Liver (tissue), 9 donors: Measurements from ENCODE around the gene CRHR1. TPM values are rescaled to one million over a fixed set of nuclear protein-coding genes. Genes with fewer than 3 reads are reported as not detected.

ENCODE experiments used
- DNase-seq: peaks from one replicate; pipeline ENCODE4 v3.0.0-alpha.2; 2017; ENCODE audit warnings: low spot score
- H3K27ac ChIP-seq, 2 donors: one replicate each; pipeline ENCODE4 v1.7.0; 2013; ENCODE audit warnings: inconsistent platforms in 2 of 2, low read length in 2 of 2, control low read depth in 1 of 2, low read depth in 1 of 2, mild to moderate bottlenecking in 1 of 2
- H3K27me3 ChIP-seq, 4 donors: one replicate each; pipeline versions ENCODE4 v1.6.1 to v1.7.0; 2013; ENCODE audit warnings: low read length in 3 of 4, inconsistent platforms in 1 of 4, mild to moderate bottlenecking in 1 of 4, moderate library complexity in 1 of 4; ENCODE audit not compliant: control insufficient read depth in 4 of 4, insufficient read depth in 4 of 4
- H3K36me3 ChIP-seq, 4 donors: one replicate each; pipeline versions ENCODE4 v1.6.1 to v1.7.0; 2013; ENCODE audit warnings: low read length in 3 of 4, mild to moderate bottlenecking in 3 of 4, low read depth in 1 of 4, moderate library complexity in 1 of 4; ENCODE audit not compliant: control insufficient read depth in 4 of 4, insufficient read depth in 3 of 4
- H3K4me1 ChIP-seq, 4 donors: one replicate each; pipeline versions ENCODE4 v1.6.1 to v1.7.0; 2013; ENCODE audit warnings: low read length in 3 of 4, mild to moderate bottlenecking in 3 of 4, moderate library complexity in 1 of 4; ENCODE audit not compliant: control insufficient read depth in 4 of 4, insufficient read depth in 4 of 4
- H3K4me3 ChIP-seq, 3 donors: one replicate each; pipeline versions ENCODE4 v1.6.1 to v1.7.0; 2013; ENCODE audit warnings: low read length in 3 of 3, control low read depth in 1 of 3, low read depth in 1 of 3, mild to moderate bottlenecking in 1 of 3
- H3K9ac ChIP-seq, 2 donors: one replicate each; pipeline ENCODE4 v1.7.0; 2013; ENCODE audit warnings: low read length in 2 of 2, mild to moderate bottlenecking in 2 of 2, moderate library complexity in 2 of 2, control low read depth in 1 of 2, low read depth in 1 of 2
- H3K9me3 ChIP-seq, 4 donors: one replicate each; pipeline versions ENCODE4 v1.6.1 to v1.7.0; 2013; ENCODE audit warnings: low read length in 3 of 4; ENCODE audit not compliant: control insufficient read depth in 4 of 4
- EGR1 ChIP-seq, 2 donors: IDR thresholded peaks; 2 replicates each; pipeline ENCODE4 v1.6.1; 2016 to 2018; ENCODE audit warnings: antibody characterized with exemption in 2 of 2, low read depth in 2 of 2
- FOXA1 ChIP-seq: IDR thresholded peaks from 2 replicates; pipeline ENCODE4 v1.6.1; 2016; ENCODE audit warnings: antibody characterized with exemption
- FOXA2 ChIP-seq: IDR thresholded peaks from 2 replicates; pipeline ENCODE4 v1.6.1; 2016; ENCODE audit warnings: antibody characterized with exemption
- GABPA ChIP-seq, 2 donors: IDR thresholded peaks in 1 of 2; conservative IDR thresholded peaks in 1 of 2; 2 replicates each; pipeline ENCODE4 v1.6.1; 2016; ENCODE audit warnings: antibody characterized with exemption in 2 of 2, mild to moderate bottlenecking in 1 of 2, moderate library complexity in 1 of 2
- JUND ChIP-seq, 2 donors: IDR thresholded peaks; 2 replicates each; pipeline ENCODE4 v1.6.1; 2016; ENCODE audit warnings: antibody characterized with exemption in 2 of 2
- RAD21 ChIP-seq, 2 donors: IDR thresholded peaks; 2 replicates each; pipeline ENCODE4 v1.6.1; 2016; ENCODE audit warnings: antibody characterized with exemption in 2 of 2, mild to moderate bottlenecking in 2 of 2
- SP1 ChIP-seq: IDR thresholded peaks from 2 replicates; pipeline ENCODE4 v1.6.1; 2018; ENCODE audit warnings: antibody characterized with exemption, mild to moderate bottlenecking
- YY1 ChIP-seq: IDR thresholded peaks from 2 replicates; pipeline ENCODE4 v1.6.1; 2016; ENCODE audit warnings: antibody characterized with exemption, mild to moderate bottlenecking
- WGBS: extraction: QIAGEN DNeasy Blood & Tissue Kit; methylation state at CpG from one replicate; pipeline ENCODE4 v1.1.7; 2013; 5-methylcytosine and 5-hydroxymethylcytosine counted together
- polyA plus RNA-seq, 2 donors: library from polyadenylated mRNA; stranded (reverse) in 1 of 2; unstranded in 1 of 2; fragments of 200-250 nt in 1 of 2; fragments of >200 nt in 1 of 2; fragmentation: Nextera tagmentation in 1 of 2; extraction: Ambion mirVana in 1 of 2; gene quantifications; one replicate each; pipeline versions ENCODE4 v1.2.1 to v1.2.3, GENCODE V29; 2013 to 2015
- total RNA-seq, 2 donors: library from RNA; depleted of rRNA; stranded (reverse); fragments of >200 nt; gene quantifications; one replicate each; pipeline ENCODE4 v1.2.3, GENCODE V29; 2014
- TF ChIP-seq, protein P1 (sequence below): IDR thresholded peaks from 2 replicates; pipeline ENCODE4 v1.6.1; 2016; ENCODE audit warnings: antibody characterized with exemption, mild to moderate bottlenecking
- TF ChIP-seq, protein P2 (sequence below): IDR thresholded peaks from 2 replicates; pipeline ENCODE4 v1.6.1; 2016; ENCODE audit warnings: antibody characterized with exemption
- TF ChIP-seq, protein P3 (sequence below): IDR thresholded peaks from 2 replicates; pipeline ENCODE4 v1.6.1; 2016; ENCODE audit warnings: antibody characterized with exemption
- donor health status: healthy.
- donor health status: healthy.
- donor health status: healthy.
- donor health status: healthy.
- donor health status: healthy.

CRHR1 gene
- total and polyA plus RNA-seq, 4 donors: not detected

DNA sequence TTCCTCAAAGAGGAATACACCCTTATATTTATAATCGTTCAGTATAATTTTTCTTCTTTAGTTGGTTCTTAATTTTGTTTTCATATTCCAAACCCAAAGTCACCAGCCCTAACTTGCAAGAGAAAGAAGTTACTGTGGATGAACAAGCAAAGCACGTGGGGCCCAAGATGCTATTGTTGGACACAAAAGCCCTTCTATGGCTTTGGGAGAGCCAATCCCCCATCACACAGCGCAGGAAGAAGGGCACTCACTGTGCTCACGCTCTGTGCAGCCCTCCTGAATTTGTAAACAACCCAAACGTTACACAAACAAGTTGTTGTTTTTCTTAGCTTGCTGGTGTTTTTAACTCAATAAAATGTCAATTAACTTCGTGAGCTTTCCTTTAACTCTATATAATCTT is 83.1 kb downstream of the CRHR1 start (continued):
- TF ChIP-seq, protein P1, sequence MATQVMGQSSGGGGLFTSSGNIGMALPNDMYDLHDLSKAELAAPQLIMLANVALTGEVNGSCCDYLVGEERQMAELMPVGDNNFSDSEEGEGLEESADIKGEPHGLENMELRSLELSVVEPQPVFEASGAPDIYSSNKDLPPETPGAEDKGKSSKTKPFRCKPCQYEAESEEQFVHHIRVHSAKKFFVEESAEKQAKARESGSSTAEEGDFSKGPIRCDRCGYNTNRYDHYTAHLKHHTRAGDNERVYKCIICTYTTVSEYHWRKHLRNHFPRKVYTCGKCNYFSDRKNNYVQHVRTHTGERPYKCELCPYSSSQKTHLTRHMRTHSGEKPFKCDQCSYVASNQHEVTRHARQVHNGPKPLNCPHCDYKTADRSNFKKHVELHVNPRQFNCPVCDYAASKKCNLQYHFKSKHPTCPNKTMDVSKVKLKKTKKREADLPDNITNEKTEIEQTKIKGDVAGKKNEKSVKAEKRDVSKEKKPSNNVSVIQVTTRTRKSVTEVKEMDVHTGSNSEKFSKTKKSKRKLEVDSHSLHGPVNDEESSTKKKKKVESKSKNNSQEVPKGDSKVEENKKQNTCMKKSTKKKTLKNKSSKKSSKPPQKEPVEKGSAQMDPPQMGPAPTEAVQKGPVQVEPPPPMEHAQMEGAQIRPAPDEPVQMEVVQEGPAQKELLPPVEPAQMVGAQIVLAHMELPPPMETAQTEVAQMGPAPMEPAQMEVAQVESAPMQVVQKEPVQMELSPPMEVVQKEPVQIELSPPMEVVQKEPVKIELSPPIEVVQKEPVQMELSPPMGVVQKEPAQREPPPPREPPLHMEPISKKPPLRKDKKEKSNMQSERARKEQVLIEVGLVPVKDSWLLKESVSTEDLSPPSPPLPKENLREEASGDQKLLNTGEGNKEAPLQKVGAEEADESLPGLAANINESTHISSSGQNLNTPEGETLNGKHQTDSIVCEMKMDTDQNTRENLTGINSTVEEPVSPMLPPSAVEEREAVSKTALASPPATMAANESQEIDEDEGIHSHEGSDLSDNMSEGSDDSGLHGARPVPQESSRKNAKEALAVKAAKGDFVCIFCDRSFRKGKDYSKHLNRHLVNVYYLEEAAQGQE: no peak
- no peak for TF ChIP-seq RAD21 (IDR thresholded peaks at IDR 0.05)
- TF ChIP-seq, protein P2, sequence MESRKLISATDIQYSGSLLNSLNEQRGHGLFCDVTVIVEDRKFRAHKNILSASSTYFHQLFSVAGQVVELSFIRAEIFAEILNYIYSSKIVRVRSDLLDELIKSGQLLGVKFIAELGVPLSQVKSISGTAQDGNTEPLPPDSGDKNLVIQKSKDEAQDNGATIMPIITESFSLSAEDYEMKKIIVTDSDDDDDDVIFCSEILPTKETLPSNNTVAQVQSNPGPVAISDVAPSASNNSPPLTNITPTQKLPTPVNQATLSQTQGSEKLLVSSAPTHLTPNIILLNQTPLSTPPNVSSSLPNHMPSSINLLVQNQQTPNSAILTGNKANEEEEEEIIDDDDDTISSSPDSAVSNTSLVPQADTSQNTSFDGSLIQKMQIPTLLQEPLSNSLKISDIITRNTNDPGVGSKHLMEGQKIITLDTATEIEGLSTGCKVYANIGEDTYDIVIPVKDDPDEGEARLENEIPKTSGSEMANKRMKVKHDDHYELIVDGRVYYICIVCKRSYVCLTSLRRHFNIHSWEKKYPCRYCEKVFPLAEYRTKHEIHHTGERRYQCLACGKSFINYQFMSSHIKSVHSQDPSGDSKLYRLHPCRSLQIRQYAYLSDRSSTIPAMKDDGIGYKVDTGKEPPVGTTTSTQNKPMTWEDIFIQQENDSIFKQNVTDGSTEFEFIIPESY: no peak

DNA sequence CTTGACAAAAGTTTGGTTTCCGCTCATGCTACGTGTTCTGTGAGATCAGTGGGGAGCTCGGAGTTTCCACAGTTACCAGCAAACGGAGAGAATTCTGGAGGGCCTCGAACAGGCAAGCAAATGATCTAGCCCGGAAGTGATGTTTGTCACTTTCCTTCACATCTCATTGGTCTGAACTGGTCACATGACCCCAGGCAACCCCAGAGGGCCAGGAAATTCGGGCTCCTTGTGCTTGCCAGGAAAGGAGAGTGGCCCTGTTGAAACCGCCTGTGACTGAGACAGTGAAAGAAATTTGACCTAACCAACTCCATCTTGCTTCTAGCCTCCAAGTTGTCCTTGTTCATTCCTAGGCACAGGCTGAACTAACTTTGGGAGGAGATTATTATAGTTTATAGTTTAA is 83.6 kb downstream of the CRHR1 start:
- Histone ChIP-seq H3K4me3 (no peak overlapping the region), H3K36me3 (no peaks in the 10 kb centered on the region), H3K9ac (no peak overlapping the region), H3K4me1 (no peaks in the 10 kb centered on the region), H3K9me3 (no peaks in the 10 kb centered on the region), H3K27ac (no peak overlapping the region), H3K27me3 (peaks cover 0 to 6% (median under 1%) of the 10 kb centered on the region in 4 donors)
- 64% methylated on average over 8 of the region's 8 CpGs for WGBS
- no peak for DNase-seq
- TF ChIP-seq FOXA1 (no peak), YY1 (no peak), GABPA (IDR thresholded peaks at IDR 0.05 in 1 of 2, conservative IDR thresholded peaks at IDR 0.05 in 1 of 2) (no peak), RAD21 (IDR thresholded peaks at IDR 0.05) (no peak), SP1 (no peak), FOXA2 (no peak)
- TF ChIP-seq, protein P3, sequence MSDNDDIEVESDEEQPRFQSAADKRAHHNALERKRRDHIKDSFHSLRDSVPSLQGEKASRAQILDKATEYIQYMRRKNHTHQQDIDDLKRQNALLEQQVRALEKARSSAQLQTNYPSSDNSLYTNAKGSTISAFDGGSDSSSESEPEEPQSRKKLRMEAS: no peak

DNA sequence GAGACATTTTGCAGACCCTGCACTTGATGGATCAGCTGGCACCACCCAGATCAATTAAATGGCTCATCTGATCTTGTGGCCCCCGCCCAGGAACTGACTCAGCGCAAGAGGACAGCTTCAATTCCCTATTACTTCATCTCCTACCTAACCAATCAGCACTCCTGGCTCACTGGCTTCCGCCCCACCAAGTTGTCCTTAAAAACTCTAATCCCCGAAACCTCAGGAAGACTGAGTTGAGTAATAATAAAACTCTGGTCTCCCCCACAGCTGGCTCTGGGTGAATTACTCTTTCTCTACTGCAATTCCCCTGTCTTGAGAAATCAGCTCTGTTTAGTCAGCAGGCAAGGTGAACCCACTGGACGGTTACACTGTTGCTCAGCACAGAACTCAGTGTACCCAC is 84.2 kb downstream of the CRHR1 start:
- Histone ChIP-seq H3K4me1 (no peaks in the 10 kb centered on the region), H3K27ac (no peak overlapping the region), H3K4me3 (no peak overlapping the region), H3K27me3 (peaks cover 0 to 6% (median 0%) of the 10 kb centered on the region in 4 donors), H3K36me3 (no peaks in the 10 kb centered on the region), H3K9ac (no peak overlapping the region), H3K9me3 (no peaks in the 10 kb centered on the region)
- WGBS: 58% methylated on average over 5 of the region's 5 CpGs
- TF ChIP-seq EGR1 (IDR thresholded peaks at IDR 0.05; ENCODE audit: low read depth in 2 of 2) (no peak), RAD21 (IDR thresholded peaks at IDR 0.05) (no peak), SP1 (no peak), FOXA1 (no peak), JUND (IDR thresholded peaks at IDR 0.05) (no peak)
- TF ChIP-seq, protein P1: no peak
- DNase-seq: no peak
